Renal pelvis (tissue), 12 donors: Measurements from ENCODE around the gene RPF1. TPM values are rescaled to one million over a fixed set of nuclear protein-coding genes. Genes with fewer than 3 reads are reported as not detected.
"Not testable (repeated sequence)": the region's sequence is repeated elsewhere in the genome, so short reads cannot be mapped to it uniquely, and the experiment has no call there.

ENCODE experiments used
- DNase-seq: peaks from one replicate; pipeline ENCODE4 v3.0.0-alpha.2; 2013
- long read RNA-seq, 16 experiments: transcript quantifications; one replicate each; lab custom pipeline, GENCODE V29; 2026
- polyA plus RNA-seq, 3 donors: library from polyadenylated mRNA; unstranded; fragments of 120-200 nt; gene quantifications; one replicate each; pipeline ENCODE4 v1.2.1, GENCODE V29; 2013; ENCODE audit not compliant: insufficient read length in 3 of 3

RPF1 gene, protein sequence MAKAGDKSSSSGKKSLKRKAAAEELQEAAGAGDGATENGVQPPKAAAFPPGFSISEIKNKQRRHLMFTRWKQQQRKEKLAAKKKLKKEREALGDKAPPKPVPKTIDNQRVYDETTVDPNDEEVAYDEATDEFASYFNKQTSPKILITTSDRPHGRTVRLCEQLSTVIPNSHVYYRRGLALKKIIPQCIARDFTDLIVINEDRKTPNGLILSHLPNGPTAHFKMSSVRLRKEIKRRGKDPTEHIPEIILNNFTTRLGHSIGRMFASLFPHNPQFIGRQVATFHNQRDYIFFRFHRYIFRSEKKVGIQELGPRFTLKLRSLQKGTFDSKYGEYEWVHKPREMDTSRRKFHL
- 10 to 100 TPM; 42.3 to 46.4 (median 43.6) TPM for polyA plus RNA-seq
- long read RNA-seq, donor 1, transcript RPF1-201 (9 exons, 1,385 nt), result major isoform, 23 of 896 reads
- long read RNA-seq, donor 1, partial matches to known transcripts, result 52 of 896 reads
- long read RNA-seq, donor 1, other reads (novel, unspliced or antisense), result 821 of 896 reads
- long read RNA-seq, donor 2, transcript RPF1-201 (9 exons, 1,385 nt), result major isoform, 31 of 867 reads
- long read RNA-seq, donor 2, partial matches to known transcripts, result 790 of 867 reads
- long read RNA-seq, donor 2, other reads (novel, unspliced or antisense), result 44 of 867 reads
- long read RNA-seq, donor 3, transcript RPF1-201 (9 exons, 1,385 nt), result major isoform, 25 of 52 reads
- long read RNA-seq, donor 3, partial matches to known transcripts, result 25 of 52 reads
- long read RNA-seq, donor 3, other reads (novel, unspliced or antisense), result 0 of 52 reads
- long read RNA-seq, donor 4, transcript RPF1-201 (9 exons, 1,385 nt), result major isoform, 34 of 113 reads
- long read RNA-seq, donor 4, partial matches to known transcripts, result 73 of 113 reads
- long read RNA-seq, donor 4, other reads (novel, unspliced or antisense), result 5 of 113 reads
- long read RNA-seq, donor 5, transcript RPF1-201 (9 exons, 1,385 nt), result major isoform, 9 of 10 reads
- long read RNA-seq, donor 5, partial matches to known transcripts, result 0 of 10 reads
- long read RNA-seq, donor 5, other reads (novel, unspliced or antisense), result 0 of 10 reads
- long read RNA-seq, donor 6, transcript RPF1-201 (9 exons, 1,385 nt), result major isoform, 15 of 22 reads
- long read RNA-seq, donor 6, partial matches to known transcripts, result 5 of 22 reads
- long read RNA-seq, donor 6, other reads (novel, unspliced or antisense), result 0 of 22 reads
- long read RNA-seq, donor 7, transcript RPF1-201 (9 exons, 1,385 nt), result major isoform, 16 of 873 reads
- long read RNA-seq, donor 7, partial matches to known transcripts, result 838 of 873 reads
- long read RNA-seq, donor 7, other reads (novel, unspliced or antisense), result 17 of 873 reads
- long read RNA-seq, donor 8, transcript RPF1-201 (9 exons, 1,385 nt), result major isoform, 9 of 9 reads
- long read RNA-seq, donor 8, partial matches to known transcripts, result 0 of 9 reads
- long read RNA-seq, donor 8, other reads (novel, unspliced or antisense), result 0 of 9 reads
- long read RNA-seq, donor 9, transcript RPF1-201 (9 exons, 1,385 nt), result major isoform, 36 of 886 reads
- long read RNA-seq, donor 9, partial matches to known transcripts, result 121 of 886 reads
- long read RNA-seq, donor 9, other reads (novel, unspliced or antisense), result 729 of 886 reads
- long read RNA-seq, donor 10, transcript RPF1-201 (9 exons, 1,385 nt), result major isoform, 14 of 631 reads
- long read RNA-seq, donor 10, partial matches to known transcripts, result 587 of 631 reads
- long read RNA-seq, donor 10, other reads (novel, unspliced or antisense), result 28 of 631 reads
- long read RNA-seq, donor 11, transcript RPF1-201 (9 exons, 1,385 nt), result major isoform, 16 of 521 reads
- long read RNA-seq, donor 11, partial matches to known transcripts, result 76 of 521 reads
- long read RNA-seq, donor 11, other reads (novel, unspliced or antisense), result 429 of 521 reads
- long read RNA-seq, donor 12, transcript RPF1-201 (9 exons, 1,385 nt), result major isoform, 27 of 35 reads
- long read RNA-seq, donor 12, partial matches to known transcripts, result 6 of 35 reads
- long read RNA-seq, donor 12, other reads (novel, unspliced or antisense), result 0 of 35 reads
- long read RNA-seq, donor 13, transcript RPF1-201 (9 exons, 1,385 nt), result major isoform, 11 of 22 reads
- long read RNA-seq, donor 13, partial matches to known transcripts, result 9 of 22 reads
- long read RNA-seq, donor 13, other reads (novel, unspliced or antisense), result 0 of 22 reads
- long read RNA-seq, donor 14, result 0 reads
- long read RNA-seq, donor 15, transcript RPF1-201 (9 exons, 1,385 nt), result major isoform, 25 of 45 reads
- long read RNA-seq, donor 15, partial matches to known transcripts, result 13 of 45 reads
- long read RNA-seq, donor 15, other reads (novel, unspliced or antisense), result 7 of 45 reads
- long read RNA-seq, donor 16, transcript RPF1-201 (9 exons, 1,385 nt), result major isoform, 20 of 48 reads
- long read RNA-seq, donor 16, partial matches to known transcripts, result 27 of 48 reads
- long read RNA-seq, donor 16, other reads (novel, unspliced or antisense), result 0 of 48 reads

DNA sequence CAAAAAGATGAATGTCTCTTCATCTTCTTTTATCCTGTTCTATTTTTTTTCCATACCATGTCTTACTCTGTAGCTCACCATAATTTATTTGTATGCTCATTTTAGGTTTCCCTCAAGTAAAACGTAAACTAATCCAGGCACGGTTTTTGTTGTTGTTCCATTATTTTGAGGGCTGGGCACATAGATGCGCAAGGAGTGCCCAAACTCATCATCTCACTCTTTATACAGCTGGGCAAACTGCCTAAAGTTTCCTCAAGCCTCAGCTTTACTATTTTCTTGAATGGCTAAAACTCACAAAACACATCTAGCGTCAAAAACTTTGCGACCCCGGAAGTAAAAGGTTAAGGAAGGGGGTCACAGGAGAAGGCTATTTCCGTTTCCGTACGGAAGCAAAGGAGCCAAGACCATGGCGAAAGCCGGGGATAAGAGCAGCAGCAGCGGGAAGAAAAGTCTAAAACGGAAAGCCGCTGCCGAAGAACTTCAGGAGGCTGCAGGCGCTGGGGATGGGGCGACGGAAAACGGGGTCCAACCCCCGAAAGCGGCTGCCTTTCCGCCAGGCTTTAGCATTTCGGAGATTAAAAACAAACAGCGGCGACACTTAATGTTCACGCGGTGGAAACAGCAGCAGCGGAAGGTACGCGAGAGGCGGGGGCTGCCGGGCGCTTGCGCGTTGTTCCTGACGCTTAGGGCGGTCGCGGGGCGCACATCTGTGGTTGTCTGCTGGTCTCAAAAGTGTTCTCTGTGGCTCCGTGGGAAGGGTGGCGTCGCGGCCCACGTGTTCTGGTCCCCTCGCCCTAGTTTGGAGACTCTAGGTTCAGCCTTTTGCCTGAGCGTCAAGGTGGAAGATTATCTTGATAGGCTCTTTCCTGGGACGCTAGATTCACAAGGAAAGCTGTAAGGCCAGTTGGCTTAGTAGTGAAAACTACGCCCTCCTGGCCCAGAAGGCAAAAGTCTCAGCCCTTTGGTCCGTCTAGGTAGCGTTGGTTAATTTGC lies at the start of gene RPF1:
Gene RPF1, plus strand, starts transcription at position 391 of the 993 bp plus-strand sequence. Its CDS starts 16 bp downstream, at position 407.
- DNase-seq, result peak; percentile 86

DNA sequence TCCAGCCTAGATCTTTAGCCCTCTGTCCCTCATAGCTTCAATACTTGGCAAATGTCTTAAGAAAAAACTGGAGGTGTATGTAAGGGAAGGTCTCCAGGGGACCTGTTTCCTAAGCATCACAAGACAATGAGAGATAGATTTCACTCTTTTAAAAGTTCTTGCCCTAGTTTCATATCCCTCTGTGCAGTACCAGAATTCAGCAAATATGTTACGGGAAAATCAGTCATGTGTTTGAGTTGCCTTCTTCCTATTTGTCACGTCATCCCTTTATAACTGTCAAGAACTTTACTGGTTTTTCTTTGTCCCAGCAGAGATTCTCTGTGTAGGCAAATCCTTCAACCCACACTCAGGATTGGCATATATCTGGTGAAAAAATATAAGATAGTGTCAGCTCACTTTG lies 48.5 kb upstream of the RPF1 start:
- no peak for DNase-seq

DNA sequence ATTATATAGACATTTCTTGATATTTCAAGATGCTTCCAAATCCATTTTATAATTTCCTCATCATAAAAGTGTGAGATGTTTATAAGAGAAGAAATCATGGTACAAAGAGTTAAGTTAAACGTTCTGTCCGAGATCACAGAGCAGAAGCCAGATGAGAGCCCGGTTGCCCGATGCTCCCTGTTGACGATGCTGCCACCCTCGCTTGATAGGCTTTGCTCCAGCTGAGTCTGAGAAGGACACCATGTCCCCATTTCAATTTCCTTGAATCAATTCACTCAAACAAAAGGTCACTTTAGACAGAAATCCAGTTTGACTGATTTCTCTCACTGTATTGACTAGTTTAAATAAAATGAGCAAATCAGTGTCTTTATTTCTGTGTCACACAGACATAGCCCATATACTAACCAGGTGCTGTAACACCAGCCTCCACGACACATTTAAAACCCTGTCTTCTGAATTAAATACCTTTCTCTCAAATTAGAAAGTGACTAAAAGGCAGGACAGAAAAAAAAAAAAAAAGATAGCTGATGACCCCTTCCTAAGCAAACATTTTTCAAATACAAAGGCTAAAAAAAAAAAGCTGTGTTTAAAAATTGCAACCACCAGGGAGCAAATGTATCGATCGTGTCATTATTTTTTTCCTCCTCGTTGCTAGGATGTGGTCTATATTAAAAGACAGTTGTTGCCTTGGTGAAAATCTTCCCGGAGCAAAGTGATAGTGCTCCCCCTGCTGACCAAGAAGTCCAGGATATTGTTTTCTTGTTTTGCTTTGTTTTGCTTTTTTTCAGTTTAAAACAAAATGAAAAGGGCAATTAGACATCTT lies 45.6 kb upstream of the RPF1 start:
- DNase-seq, result peak; percentile 69

DNA sequence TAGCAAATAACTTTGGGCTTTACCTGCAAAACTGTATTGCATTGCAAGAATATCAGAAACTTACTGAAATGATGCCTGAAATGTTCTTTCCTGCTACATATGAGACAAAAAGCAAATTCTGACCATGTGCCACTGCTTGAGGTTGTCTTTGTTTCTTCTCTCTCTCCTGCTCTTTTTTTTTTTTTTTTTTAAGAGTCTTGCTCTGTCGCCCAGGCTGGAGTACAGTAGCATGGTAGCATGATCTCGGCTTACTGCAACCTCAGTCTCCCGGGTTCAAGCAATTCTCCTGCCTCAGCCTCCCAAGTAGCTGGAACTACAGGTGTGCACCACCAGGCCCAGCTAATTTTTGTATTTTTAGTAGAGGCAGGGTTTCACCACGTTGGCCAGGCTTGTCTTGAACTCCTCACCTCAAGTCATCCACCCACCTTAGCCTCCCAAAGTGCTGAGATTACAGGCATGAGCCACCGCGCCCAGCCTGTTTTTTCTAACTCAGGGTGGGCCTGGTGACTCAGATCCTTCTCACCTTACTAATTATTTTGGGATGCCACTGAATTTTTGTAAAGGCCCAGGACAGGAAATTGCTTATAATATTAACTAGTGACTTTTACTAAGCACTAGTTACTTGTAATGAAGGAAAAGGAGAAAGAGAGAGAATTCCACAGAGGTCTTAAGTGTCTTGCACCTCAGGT lies 44.8 kb upstream of the RPF1 start:
- DNase-seq, result no peak

DNA sequence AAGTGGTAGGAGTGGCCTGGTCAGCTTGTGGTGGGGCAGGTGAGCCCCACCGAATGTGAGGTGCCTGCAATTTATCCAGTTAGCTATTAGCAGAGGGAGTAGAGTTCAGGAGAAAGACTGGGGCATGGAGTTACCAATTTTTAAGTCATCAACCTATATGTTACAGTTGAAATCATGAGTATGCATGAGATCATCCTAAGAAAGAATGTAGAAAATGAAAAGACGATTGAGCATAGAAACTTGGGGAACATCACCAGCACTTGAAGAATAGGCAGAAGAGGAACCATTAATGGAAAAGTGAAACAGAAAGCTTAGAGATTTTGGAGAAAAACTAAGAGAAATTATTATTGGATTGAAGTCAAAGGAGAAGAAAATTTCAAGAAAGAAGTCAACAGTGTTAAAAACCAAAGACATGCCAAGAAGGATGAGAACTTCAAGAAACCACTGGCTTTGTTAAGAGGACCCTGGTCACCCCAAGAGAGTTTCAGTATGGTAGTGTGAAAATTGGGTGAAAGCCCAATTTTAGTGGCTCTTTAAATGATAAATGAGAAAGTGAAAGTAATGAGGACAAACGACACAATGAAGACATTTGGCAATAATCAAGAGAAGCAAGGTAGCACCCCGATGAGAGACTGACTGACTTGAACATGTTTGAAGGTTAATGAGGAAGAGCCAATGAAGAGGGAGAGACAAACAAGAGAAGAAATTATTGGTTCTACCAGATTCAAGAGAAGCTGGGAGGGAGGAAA lies 44.1 kb upstream of the RPF1 start:
- no peak for DNase-seq

DNA sequence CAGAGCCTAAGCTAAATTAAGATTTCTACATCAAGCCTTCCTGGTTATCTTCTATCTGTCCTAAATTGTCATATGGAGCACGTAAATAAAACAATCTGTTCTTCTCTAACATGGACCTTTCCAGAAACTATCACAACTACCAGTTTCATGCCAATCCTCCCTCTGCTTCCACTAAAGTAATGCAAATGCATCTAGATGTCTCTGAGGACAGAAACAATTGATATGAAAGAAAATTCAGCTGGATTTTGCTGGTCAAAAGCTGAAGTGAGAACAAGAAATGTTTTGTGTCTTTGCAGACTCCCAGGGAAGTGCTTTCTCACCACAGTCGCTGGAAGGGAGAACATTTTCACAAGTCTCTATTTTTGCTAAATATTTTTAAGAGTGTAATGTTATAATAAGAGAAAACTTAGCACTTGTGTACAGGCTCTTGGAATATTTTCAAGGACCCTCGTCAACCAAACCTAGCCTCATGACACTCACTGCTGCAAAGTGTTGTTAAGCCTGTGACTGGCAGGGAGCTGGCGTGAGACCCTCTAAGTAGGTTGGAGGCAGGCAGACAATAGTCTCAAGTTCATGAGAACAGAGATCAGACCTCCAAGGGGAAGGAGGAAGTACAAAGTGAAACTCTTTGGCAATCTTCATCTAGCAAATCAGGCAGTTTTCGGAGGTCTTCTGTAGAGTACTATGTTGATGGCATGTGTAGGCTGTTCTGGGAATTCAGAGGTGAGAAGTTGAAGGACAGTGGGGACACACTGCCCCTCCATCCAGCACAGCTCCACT lies 42.0 kb upstream of the RPF1 start:
- DNase-seq, result no peak

DNA sequence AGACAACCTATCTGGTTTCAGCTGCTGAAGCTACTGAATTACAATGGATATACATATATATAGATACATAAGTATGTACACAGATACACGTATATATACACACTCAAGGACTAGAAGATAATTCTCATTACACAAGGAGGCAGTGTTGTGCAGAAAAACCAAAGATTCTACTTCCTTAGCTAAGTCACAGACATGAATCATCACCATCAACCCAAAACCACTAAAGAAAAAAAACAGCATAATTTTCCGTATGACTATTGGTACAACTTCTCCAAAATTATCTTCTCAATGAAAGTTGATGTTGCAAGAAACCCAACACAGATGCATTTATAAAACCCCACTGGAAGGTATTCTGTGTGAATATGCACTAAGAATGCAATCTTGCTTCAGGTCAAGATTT lies 36.8 kb upstream of the RPF1 start:
- DNase-seq, result peak; percentile 39

DNA sequence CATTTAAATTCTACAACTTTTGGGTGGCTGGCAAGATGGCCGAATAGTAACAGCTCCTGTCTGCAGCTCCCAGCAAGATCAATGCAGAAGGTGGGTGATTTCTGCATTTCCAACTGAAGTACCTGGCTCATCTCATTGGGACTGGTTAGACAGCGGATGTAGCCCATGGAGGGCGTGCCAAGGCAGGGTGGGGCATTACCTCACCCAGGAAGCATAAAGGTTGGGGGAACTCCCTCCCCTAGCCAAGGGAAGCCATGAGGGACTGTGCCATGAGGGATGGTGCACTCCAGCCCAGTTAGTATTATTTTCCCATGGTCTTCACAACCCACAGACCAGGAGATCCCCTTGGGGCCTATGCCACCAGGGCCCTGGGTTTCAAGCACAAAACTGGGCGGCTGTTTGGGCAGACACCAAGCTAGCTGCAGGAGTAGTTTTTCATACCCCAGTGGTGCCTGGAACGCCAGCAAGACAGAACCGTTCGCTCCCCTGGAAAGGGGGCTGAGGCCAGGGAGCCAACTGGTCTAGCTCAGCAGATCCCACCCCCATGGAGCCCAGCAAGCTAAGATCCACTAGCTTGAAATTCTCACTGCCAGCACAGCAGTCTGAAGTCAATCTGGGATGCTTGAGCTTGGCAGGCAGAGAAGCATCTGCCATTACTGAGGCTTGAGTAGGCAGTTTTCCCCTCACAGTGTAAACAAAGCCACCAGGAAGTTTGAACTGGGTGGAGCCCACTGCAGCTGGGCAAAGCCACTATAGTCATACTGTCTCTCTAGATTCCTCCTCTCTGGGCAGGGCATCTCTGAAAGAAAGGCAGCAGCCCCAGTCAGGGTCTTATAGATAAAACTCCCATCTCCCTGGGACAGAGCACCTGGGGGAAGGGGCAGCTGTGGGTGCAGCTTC lies 36.1 kb upstream of the RPF1 start:
- not testable (repeated sequence) for DNase-seq

DNA sequence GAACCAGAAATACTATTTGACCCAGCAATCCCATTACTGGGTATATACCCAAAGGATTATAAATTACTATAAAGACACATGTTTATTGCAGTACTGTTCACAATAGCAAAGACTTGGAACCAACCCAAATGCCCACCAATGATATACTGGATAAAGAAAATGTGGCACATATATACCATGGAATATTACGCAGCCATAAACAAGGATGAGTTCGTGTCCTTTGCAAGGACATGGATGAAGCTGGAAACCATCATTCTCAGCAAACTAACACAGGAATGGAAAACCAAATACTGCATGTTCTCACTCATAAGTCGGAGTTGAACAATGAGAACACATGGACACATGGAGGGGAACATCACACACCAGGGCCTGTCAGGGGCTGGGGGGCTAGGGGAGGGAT lies 30.4 kb upstream of the RPF1 start:
- DNase-seq, result not testable (repeated sequence)

DNA sequence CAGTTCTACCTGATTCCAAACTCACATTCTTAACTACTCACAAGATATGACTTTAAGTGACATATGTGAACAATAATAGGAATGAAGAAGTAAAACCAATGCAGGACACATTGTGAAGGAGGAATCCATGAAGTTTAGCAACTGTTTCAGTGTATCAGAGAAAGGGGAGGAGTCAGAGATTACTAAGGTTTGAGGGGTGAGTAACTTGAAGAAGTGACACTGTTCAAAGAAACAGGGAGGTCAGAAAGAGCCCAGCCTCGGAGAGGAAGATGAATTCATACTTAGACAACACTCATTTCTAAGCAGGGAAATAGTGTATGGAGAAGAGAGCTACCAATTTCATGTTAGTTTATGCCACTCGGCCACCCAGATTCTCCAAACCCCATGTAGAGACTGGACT lies 28.2 kb upstream of the RPF1 start:
- no peak for DNase-seq

DNA sequence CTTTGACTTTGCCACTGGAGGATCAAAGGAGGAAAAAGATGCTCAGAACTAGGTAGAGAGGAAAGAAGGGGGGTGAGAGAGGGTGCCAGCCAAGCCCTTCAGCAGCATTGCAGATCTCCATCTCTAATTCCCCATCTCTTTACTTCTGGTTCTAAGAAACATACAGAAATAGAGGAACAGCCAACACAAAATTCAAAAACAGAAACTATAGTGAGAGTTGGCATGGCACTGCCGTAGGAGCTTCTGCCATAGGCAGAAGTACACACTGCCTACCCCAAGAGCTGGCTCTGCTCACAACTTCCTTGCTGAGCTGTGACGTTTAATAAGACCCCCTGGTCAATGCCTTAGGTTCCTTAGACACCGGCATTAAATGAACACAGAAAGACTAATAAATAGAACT lies 26.6 kb upstream of the RPF1 start:
- no peak for DNase-seq

DNA sequence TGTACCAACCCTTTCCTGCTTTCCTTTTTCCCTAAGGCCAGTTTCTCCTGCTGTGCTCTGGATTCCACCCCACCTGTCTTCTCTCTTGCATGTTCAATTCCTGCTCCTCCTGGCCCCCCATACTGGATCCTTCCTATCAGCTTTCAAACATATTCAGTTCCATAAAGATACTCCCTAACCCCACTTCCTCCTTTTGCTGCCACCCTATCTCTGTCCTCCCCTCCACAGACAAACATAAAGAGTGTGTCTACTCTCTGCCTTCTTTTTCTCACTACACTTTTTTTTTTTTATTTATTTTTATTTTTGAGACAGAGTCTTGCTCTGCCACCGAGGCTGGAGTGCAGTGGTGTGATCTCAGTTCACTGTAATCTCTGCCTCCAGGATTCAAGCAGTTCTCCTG lies 16.9 kb upstream of the RPF1 start:
- no peak for DNase-seq

DNA sequence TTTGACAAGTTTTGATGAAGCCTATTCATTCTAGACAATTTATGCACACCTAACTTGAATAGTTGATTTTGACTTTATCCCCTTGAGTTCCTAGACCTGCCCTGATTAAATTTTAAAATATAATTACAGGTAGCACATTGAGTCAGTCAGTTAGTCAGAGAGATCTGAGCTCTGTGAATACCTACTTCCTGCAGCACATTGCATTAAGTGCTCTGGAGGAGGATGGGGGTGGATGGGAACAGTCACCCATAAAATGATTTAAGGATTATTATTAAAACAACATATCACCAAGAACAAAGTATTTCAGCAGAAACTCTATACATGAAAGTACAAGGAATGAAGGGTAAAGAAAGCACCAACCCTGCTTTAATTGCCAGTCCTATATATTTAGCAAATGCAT lies 11.8 kb upstream of the RPF1 start:
- no peak for DNase-seq

DNA sequence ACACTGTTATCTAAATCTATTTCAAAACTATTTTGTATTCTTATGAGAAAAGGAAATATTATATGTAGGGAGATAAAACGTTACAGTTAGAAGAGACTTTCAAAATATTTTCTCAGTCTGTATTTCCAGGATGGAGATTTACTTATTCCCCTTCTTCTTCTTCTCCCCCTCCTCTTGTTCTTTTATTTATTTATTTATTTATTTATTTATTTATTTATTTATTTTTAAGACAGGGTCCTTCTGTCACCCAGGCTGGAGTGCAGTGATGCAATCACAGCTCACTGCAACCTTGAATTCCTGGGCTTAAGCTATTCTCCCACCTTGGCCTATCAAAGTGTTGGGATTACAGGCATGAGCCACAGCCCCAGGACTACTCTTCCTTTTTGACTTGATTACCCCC lies 2.8 kb upstream of the RPF1 start:
- no peak for DNase-seq
